Mesodermal cell (in vitro differentiated cells): ENCODE measurements around the gene PRRX1.

Source experiments
- H3K27ac ChIP-seq: 2 replicates; pipeline ENCODE4 v1.7.0; 2013; ENCODE audit warnings: mild to moderate bottlenecking, low read depth, low read length, moderate library complexity; ENCODE audit not compliant: severe bottlenecking
- H3K36me3 ChIP-seq: 2 replicates; pipeline ENCODE4 v1.7.1; 2013; ENCODE audit warnings: mild to moderate bottlenecking, low read length, moderate library complexity; ENCODE audit not compliant: control insufficient read depth, insufficient read depth
- H3K4me1 ChIP-seq: one replicate; pipeline ENCODE4 v1.7.1; 2013; ENCODE audit warnings: mild to moderate bottlenecking, low read length; ENCODE audit not compliant: insufficient read depth, control insufficient read depth, poor library complexity, severe bottlenecking
- H3K4me3 ChIP-seq: 2 replicates; pipeline ENCODE4 v1.7.0; 2013; ENCODE audit warnings: low read length, control low read depth, mild to moderate bottlenecking; ENCODE audit not compliant: insufficient read depth, poor library complexity, severe bottlenecking; ENCODE audit errors: extremely low read depth
- H3K9me3 ChIP-seq: 2 replicates; pipeline ENCODE4 v1.7.1; 2013; ENCODE audit warnings: mild to moderate bottlenecking, low read length, moderate library complexity; ENCODE audit not compliant: control insufficient read depth
- WGBS, 2 experiments: methylation state at CpG; one replicate each; pipeline ENCODE4 v1.1.5; 2013; ENCODE audit warnings: missing lambda C conversion rate in 2 of 2; ENCODE audit not compliant: insufficient coverage in 2 of 2; 5-methylcytosine and 5-hydroxymethylcytosine counted together

The PRRX1 gene

GRCh38 chr1:170742600-170742999, 78.7 kb downstream of the PRRX1 start:
- no peaks in the 10 kb centered on the region for H3K36me3 ChIP-seq
- WGBS, 2 experiments, result 84 to 88% methylated on average over 5 of the region's 5 CpGs
- H3K9me3 ChIP-seq, result peaks cover 4% of the 10 kb centered on the region
- no peaks in the 10 kb centered on the region for H3K4me1 ChIP-seq
- H3K27ac ChIP-seq, result no peak overlapping the region
- no peak overlapping the region for H3K4me3 ChIP-seq

GRCh38 chr1:170743083-170743482, 79.2 kb downstream of the PRRX1 start:
- 86 to 89% methylated on average over 1 of the region's 1 CpG for WGBS, 2 experiments

GRCh38 chr1:170749549-170749948, 85.6 kb downstream of the PRRX1 start:
- Histone ChIP-seq H3K36me3 (no peaks in the 10 kb centered on the region), H3K4me3 (no peak overlapping the region), H3K27ac (peak overlapping the region; percentile 39), H3K9me3 (no peaks in the 10 kb centered on the region), H3K4me1 (peaks cover 3% of the 10 kb centered on the region)
- 78 to 100% methylated on average over 1 of the region's 2 CpGs for WGBS, 2 experiments

More at GRCh38 chr1:170743083-170743482, 79.2 kb downstream of the PRRX1 start:
- no peak overlapping the region for H3K27ac ChIP-seq
- no peaks in the 10 kb centered on the region for H3K36me3 ChIP-seq
- H3K4me3 ChIP-seq, result no peak overlapping the region
- peaks cover 4% of the 10 kb centered on the region for H3K9me3 ChIP-seq
- no peaks in the 10 kb centered on the region for H3K4me1 ChIP-seq

GRCh38 chr1:170749959-170750358, 86.0 kb downstream of the PRRX1 start:
- peak overlapping the region; percentile 39 for H3K27ac ChIP-seq
- no peaks in the 10 kb centered on the region for H3K36me3 ChIP-seq
- peaks cover 3% of the 10 kb centered on the region for H3K4me1 ChIP-seq
- WGBS, 2 experiments, result 75 to 100% methylated on average over 1 of the region's 2 CpGs
- H3K9me3 ChIP-seq, result no peaks in the 10 kb centered on the region
- H3K4me3 ChIP-seq, result no peak overlapping the region

- Histone ChIP-seq H3K9me3 (no peaks in the 10 kb centered on the region), H3K36me3 (no peaks in the 10 kb centered on the region), H3K4me1 (no peaks in the 10 kb centered on the region), H3K27ac (no peak overlapping the region), H3K4me3 (no peak overlapping the region)
- WGBS, 2 experiments, result no CpG with 5 or more reads among the region's 3 CpGs
Observed at GRCh38 chr1:170755795-170756194, 91.9 kb downstream of the PRRX1 start.

- H3K27ac ChIP-seq, result no peak overlapping the region
- H3K4me3 ChIP-seq, result no peak overlapping the region
- H3K9me3 ChIP-seq, result no peaks in the 10 kb centered on the region
- H3K4me1 ChIP-seq, result no peaks in the 10 kb centered on the region
- WGBS, 2 experiments, result 100% methylated on average over 1 of the region's 2 CpGs; no CpG with 5 or more reads in 1 of the 2 experiments
- no peaks in the 10 kb centered on the region for H3K36me3 ChIP-seq
Observed at GRCh38 chr1:170758992-170759391, 95.1 kb downstream of the PRRX1 start.

- WGBS, 2 experiments, result 100% methylated on average over 1 of the region's 1 CpG; no CpG with 5 or more reads in 1 of the 2 experiments
- Histone ChIP-seq H3K4me1 (no peaks in the 10 kb centered on the region), H3K27ac (no peak overlapping the region), H3K36me3 (no peaks in the 10 kb centered on the region), H3K4me3 (no peak overlapping the region), H3K9me3 (no peaks in the 10 kb centered on the region)
Observed at GRCh38 chr1:170765279-170765678, 101.3 kb downstream of the PRRX1 start.

GRCh38 chr1:170765712-170766330, 101.9 kb downstream of the PRRX1 start:
- 63 to 76% methylated on average over 3 to 5 of the region's 10 CpGs for WGBS, 2 experiments
- H3K9me3 ChIP-seq, result no peaks in the 10 kb centered on the region
- no peak overlapping the region for H3K4me3 ChIP-seq
- no peaks in the 10 kb centered on the region for H3K4me1 ChIP-seq
- H3K36me3 ChIP-seq, result no peaks in the 10 kb centered on the region
- H3K27ac ChIP-seq, result no peak overlapping the region

- Histone ChIP-seq H3K36me3 (no peaks in the 10 kb centered on the region), H3K9me3 (no peaks in the 10 kb centered on the region), H3K4me3 (no peak overlapping the region), H3K27ac (no peak overlapping the region), H3K4me1 (no peaks in the 10 kb centered on the region)
- 86% methylated on average over 1 of the region's 1 CpG; no CpG with 5 or more reads in 1 of the 2 experiments for WGBS, 2 experiments
Observed at GRCh38 chr1:170768929-170769328, 105.0 kb downstream of the PRRX1 start.

- Histone ChIP-seq H3K4me1 (no peaks in the 10 kb centered on the region), H3K27ac (no peak overlapping the region)
- 100% methylated on average over 1 of the region's 1 CpG; no CpG with 5 or more reads in 1 of the 2 experiments for WGBS, 2 experiments
Observed at GRCh38 chr1:170769691-170770090, 105.8 kb downstream of the PRRX1 start.

GRCh38 chr1:170770254-170770653, 106.3 kb downstream of the PRRX1 start:
- Histone ChIP-seq H3K4me1 (no peaks in the 10 kb centered on the region), H3K9me3 (no peaks in the 10 kb centered on the region), H3K36me3 (no peaks in the 10 kb centered on the region), H3K27ac (no peak overlapping the region), H3K4me3 (no peak overlapping the region)

More at GRCh38 chr1:170769691-170770090, 105.8 kb downstream of the PRRX1 start:
- Histone ChIP-seq H3K36me3 (no peaks in the 10 kb centered on the region), H3K4me3 (no peak overlapping the region), H3K9me3 (no peaks in the 10 kb centered on the region)
